GM13977 (cell line): ENCODE measurements around the gene NXPE1.
"Not testable (repeated sequence)": the region's sequence is repeated elsewhere in the genome, so short reads cannot be mapped to it uniquely, and the experiment has no call there.

Experiments used
- DNase-seq: peaks from one replicate; pipeline ENCODE4 v3.0.0; 2012; ENCODE audit warnings: low spot score
- in situ Hi-C: fragments of 300-500 bp; cut with MboI; formaldehyde crosslinking; loops from one replicate; pipeline ENCODE4 v1.12.0; 2022; ENCODE audit warnings: low sequenced_read_pairs, low pct_unique_long_range_greater_than_20kb, mixed read lengths, inconsistent platforms; ENCODE audit not compliant: unreplicated experiment
- TF ChIP-seq, protein P1 (sequence below): IDR thresholded peaks from 2 replicates; pipeline ENCODE4 v1.5.1; 2012; ENCODE audit warnings: mild to moderate bottlenecking, control low read depth; ENCODE audit not compliant: insufficient read depth; ENCODE audit errors: extremely low read depth, missing control alignments

Gene NXPE1

DNA sequence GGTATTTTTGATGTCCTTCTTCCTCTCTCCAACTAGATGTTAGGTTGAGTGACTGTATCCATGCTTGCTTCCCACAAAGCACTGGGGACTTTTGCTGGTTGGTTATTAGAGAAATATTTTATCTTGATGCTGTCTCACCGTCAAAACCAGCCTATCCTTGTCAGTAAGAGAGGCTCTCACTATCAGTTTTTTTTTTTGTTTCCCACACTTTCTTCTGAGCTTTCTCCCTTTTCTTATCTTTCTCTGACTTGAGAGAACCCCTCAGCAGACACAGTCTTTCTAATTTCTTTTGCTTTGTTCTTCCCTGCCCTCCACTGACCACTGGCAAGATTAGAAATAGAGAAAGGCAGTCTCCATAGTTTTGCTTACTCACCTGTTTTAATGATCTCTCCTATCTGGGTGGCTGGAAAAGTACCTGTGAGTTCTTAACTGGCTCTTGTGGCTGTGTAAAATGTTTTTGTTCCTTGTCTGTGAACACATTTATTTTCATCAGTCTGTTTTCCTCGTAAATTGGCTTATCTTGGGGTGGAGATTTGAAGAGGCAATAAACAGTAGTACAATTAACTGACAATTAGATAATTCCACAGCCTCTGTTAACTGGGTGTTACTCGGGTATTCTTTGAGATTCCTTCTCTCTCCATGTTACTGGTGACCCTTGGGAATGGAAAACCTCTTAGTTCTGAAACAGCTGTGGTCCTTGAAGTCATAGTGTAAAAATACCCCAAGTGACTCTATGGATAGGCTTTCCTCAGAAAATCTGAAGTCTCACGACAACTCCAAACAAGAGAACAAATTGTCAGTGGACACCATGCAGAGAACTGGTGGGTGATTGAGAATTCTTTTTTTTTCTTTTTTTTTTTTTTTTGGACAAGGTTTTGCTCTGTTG is at the start of gene NXPE1:
TSS of gene NXPE1 (minus strand) at position 457 of the 886 bp plus-strand sequence. CDS start 8,680 bp downstream, outside the sequence.
- TF ChIP-seq, protein P1, sequence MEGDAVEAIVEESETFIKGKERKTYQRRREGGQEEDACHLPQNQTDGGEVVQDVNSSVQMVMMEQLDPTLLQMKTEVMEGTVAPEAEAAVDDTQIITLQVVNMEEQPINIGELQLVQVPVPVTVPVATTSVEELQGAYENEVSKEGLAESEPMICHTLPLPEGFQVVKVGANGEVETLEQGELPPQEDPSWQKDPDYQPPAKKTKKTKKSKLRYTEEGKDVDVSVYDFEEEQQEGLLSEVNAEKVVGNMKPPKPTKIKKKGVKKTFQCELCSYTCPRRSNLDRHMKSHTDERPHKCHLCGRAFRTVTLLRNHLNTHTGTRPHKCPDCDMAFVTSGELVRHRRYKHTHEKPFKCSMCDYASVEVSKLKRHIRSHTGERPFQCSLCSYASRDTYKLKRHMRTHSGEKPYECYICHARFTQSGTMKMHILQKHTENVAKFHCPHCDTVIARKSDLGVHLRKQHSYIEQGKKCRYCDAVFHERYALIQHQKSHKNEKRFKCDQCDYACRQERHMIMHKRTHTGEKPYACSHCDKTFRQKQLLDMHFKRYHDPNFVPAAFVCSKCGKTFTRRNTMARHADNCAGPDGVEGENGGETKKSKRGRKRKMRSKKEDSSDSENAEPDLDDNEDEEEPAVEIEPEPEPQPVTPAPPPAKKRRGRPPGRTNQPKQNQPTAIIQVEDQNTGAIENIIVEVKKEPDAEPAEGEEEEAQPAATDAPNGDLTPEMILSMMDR = no peak
- in situ Hi-C loops = no loop called here
- DNase-seq = no peak

DNA sequence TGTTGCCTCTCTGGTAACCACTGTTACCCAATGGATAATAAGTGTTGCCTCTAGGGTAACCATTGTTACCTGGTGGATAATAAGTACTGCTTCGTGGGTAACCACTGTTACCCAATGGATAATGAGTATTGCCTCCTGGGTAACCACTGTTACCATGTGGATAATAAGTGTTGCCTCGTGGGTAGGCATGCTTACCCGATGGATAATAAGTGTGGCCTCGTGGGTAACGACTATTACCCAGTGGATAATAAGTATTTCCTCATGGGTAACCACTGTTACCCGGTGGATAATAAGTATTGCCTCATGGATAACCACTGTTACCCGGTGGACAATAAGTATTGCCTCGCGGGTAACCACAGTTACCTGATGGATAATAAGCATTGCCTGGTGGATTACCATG is 49.7 kb upstream of the NXPE1 start:
- no peak for DNase-seq
- in situ Hi-C loops = no loop called here
- TF ChIP-seq, protein P1 = no peak

DNA sequence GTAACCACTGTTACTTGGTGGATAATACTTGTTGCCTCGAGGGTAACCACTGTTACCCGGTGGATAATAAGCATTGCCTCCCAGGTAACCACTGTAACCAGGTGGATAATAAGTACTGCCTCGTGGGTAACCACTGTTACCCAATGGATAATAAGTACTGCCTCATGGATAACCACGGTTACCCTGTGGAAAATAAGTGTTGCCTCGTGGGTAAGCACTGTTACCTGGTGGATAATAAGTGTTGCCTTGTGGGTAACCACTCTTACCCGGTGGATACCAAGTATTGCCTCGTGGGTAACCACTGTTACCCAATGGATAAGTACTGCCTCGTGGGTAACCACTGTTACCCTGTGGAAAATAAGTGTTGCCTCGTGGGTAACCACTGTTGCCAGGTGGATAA is 48.9 kb upstream of the NXPE1 start:
- in situ Hi-C loops, DNase-seq: not testable (repeated sequence)

DNA sequence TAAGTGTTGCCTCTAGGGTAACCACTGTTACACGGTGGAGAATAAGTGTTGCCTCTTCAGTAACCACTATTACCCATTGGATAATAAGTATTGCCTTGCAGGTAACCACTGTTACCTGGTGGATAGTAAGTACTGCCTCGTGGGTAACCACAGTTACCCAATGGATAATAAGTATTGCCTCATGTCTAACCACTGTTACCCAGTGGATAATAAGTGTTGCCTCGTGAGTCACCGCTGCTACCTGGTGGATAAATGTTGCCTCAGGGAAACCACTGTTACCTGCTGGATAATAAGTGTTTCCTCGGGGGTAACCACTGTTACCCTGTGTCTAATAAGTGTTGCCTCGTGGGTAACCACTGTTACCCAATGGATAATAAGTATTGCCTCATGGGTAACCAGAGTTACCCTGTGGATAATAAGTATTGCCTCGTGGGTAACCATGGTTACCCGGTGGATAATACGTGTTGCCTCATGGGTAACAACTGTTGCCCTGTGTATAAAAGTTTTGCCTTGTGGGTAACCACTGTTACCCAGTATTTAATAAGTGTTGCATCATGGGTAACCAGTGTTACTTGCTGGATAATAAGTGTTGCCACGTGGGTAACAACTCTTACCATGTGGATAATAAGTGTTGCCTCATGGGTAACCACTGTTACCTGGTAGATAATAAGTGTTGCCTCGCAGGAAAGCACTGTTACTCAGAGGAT is 48.2 kb upstream of the NXPE1 start:
- in situ Hi-C loops = no loop called here
- no peak for DNase-seq
- TF ChIP-seq, protein P1 = no peak

DNA sequence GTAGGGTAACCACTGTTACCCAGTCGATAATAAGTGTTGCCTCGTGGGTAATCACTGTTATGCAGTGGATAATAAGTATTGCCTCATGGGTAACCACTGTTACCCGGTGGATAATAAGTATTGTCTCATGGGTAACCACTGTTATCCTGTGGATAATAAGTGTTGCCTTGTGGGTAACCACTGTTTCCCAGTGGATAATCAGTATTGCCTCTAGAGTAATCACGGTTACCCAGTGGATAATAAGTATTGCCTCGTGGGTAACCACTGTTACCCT is 47.1 kb upstream of the NXPE1 start:
- in situ Hi-C loops, DNase-seq: not testable (repeated sequence)

DNA sequence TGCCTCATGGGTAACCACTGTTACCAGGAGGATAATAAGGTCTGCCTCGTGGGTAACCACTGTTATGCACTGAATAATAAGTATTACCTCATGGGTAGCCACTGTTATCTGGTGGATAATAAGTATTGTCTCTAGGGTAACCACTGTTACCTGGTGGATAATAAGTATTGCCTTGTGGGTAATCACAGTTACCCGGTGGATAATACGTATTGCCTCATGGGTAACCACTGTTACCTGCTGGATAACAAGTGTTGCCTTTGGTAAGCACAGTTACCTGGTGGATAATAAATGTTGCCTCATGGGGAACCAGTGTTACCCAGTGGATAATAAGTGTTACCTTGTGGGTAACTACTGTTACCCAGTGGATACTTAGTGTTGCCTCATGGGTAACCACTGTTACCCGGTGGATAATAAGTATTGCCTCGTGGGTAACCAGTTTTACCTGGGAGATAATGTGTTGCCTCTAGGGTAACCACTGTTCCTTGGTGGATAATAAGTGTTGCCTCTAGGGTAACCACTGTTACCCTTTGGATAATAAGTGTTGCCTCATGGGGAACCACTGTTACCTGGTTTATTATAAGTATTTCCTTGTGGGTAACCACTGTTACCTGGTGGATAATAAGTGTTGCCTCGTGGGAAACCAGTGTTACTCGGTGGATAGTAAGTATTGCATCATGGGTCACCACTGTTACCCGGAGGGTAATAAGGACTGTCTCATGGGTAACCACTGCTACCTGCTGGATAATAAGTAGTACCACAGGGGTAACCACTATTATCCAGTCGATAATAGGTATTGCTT is 46.5 kb upstream of the NXPE1 start:
- no peak for DNase-seq
- TF ChIP-seq, protein P1 = no peak
- in situ Hi-C loops = no loop called here

DNA sequence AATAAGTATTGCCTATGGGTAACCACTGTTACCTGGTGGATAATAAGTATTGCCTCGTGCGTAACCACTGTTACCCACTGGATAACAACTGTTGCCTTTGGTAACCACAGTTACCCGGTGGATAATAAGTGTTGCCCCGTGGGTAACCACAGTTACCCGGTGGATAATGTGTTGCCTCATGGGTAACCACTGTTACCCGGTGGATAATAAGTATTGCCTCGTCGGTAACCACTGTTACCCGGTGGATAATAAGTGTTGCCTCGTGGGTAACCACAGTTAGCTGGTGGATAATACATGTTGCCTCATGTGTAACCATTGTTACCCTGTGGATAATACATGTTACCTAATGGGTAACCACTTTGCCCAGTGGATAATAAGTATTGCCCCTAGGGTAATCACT is 45.7 kb upstream of the NXPE1 start:
- no peak for DNase-seq

More for the DNA sequence above, 45.7 kb upstream of the NXPE1 start:
- TF ChIP-seq, protein P1 = no peak
- in situ Hi-C loops = no loop called here
